Measurements from ENCODE around the gene NTRK2. TPM values are rescaled to one million over a fixed set of nuclear protein-coding genes. Genes with fewer than 3 reads are reported as not detected.

NTRK2 gene
- total and polyA plus RNA-seq, 2 experiments from 2014 or later, result 0.03 TPM; not detected in 1

GRCh38 chr9:85053206-85053786, 383.8 kb downstream of the NTRK2 start:
- H3K27ac Mint-ChIP-seq, result no peak overlapping the region
- ATAC-seq, result no peak

More at GRCh38 chr9:85053206-85053786, 383.8 kb downstream of the NTRK2 start:
- Histone ChIP-seq H3K79me2 (replicated peaks; ENCODE audit: insufficient read depth) (no peaks in the 10 kb centered on the region), H3K27me3 (ENCODE audit: insufficient read depth) (no peaks in the 10 kb centered on the region), H3K4me3 (no peak overlapping the region), H3K4me1 (ENCODE audit: insufficient read depth) (no peaks in the 10 kb centered on the region), H3K9me2 (ENCODE audit: insufficient read depth) (0 out of 2 replicates have a peak, but pooled peaks cover 7% of the 10 kb centered on the region), H2AFZ (no peak overlapping the region), H3F3A (replicated peaks; ENCODE audit: low read depth) (no peaks in the 10 kb centered on the region), H3K4me2 (no peak overlapping the region), H3K27ac (ENCODE audit: low read depth) (no peak overlapping the region), H4K20me1 (replicated peaks; ENCODE audit: insufficient read depth) (no peaks in the 10 kb centered on the region), H3K36me3 (ENCODE audit: insufficient read depth) (no peaks in the 10 kb centered on the region)
- TF ChIP-seq ETS1 (IDR thresholded peaks at IDR 0.05), result no peak
- TF ChIP-seq CTCF (conservative IDR thresholded peaks at IDR 0.05; ENCODE audit: low read depth in 2 of 2), result no peak
- TF ChIP-seq EZH2 (IDR thresholded peaks at IDR 0.05; ENCODE audit: low read depth, unreplicated experiment), result no peak
- TF ChIP-seq JUNB (IDR thresholded peaks at IDR 0.05; ENCODE audit: unreplicated experiment), result no peak
- TF ChIP-seq ZNF331 (CRISPR knock-in tag; IDR thresholded peaks at IDR 0.05; ENCODE audit: low read depth), result no peak
- TF ChIP-seq ZNF114 (CRISPR knock-in tag; IDR thresholded peaks at IDR 0.05), result no peak
- TF ChIP-seq POLR2AphosphoS5 (IDR thresholded peaks at IDR 0.05; ENCODE audit: low read depth), result no peak
- TF ChIP-seq EZH2phosphoT487 (IDR thresholded peaks at IDR 0.05; ENCODE audit: unreplicated experiment), result no peak
- no peak for TF ChIP-seq REST (IDR thresholded peaks at IDR 0.05; ENCODE audit: unreplicated experiment)
- no peak for TF ChIP-seq ZNF462 (CRISPR knock-in tag; IDR thresholded peaks at IDR 0.05)
- no peak for TF ChIP-seq STAT1 (IDR thresholded peaks at IDR 0.05; ENCODE audit: unreplicated experiment)
- TF ChIP-seq CREB1 (CRISPR knock-in tag; IDR thresholded peaks at IDR 0.05; ENCODE audit: low read depth), result no peak
- TF ChIP-seq NANOG (IDR thresholded peaks at IDR 0.05; ENCODE audit: borderline replicate concordance), result no peak
- DNase-seq (ENCODE audit: low spot score), result peak; percentile 11
- H3K4me1 Mint-ChIP-seq, result peaks cover 6% of the 10 kb centered on the region; the same call in 2 of the 3 replicates
- no peaks in the 10 kb centered on the region for H3K9me3 Mint-ChIP-seq
- peaks cover 2% of the 10 kb centered on the region for H3K27me3 Mint-ChIP-seq (ENCODE audit: insufficient read depth, low read depth, poor library complexity)
- no peak overlapping the region for H3K4me3 Mint-ChIP-seq
- H3K36me3 Mint-ChIP-seq (ENCODE audit: low read depth), result no peaks in the 10 kb centered on the region

Measured in GM23338 (cell line).